AG04450 (cell line): ENCODE results near the gene CACNA1G. TPM values are rescaled to one million over a fixed set of nuclear protein-coding genes. Genes with fewer than 3 reads are reported as not detected.
A peak's percentile ranks its signal among the peaks of the same experiment; 100 is the strongest.

ENCODE experiments used
- CTCF ChIA-PET: fragments of 300-600, 350-600 bp; formaldehyde crosslinking; extraction: SDS; loops from one replicate; lab custom pipeline; 2022; ENCODE audit warnings: antibody characterized with exemption, inconsistent platforms; lab: Charles Lee
- POLR2A ChIA-PET: fragments of 350-600 bp; formaldehyde crosslinking; extraction: SDS; loops from one replicate; lab custom pipeline; 2021; ENCODE audit warnings: antibody characterized with exemption, inconsistent platforms; lab: Yijun Ruan, JAX
- DNase-seq: peaks from one replicate; pipeline ENCODE4 v3.0.0-alpha.2; 2011; ENCODE audit warnings: low read depth, low spot score
- H3K27ac ChIP-seq: one replicate; pipeline ENCODE4 v1.5.1; 2012; ENCODE audit warnings: low read depth, low read length, control low read depth
- H3K27me3 ChIP-seq: one replicate; pipeline ENCODE4 v1.6.0; 2012; ENCODE audit warnings: low read length; ENCODE audit not compliant: control insufficient read depth, insufficient read depth
- H3K4me3 ChIP-seq: 2 replicates; pipeline ENCODE4 v1.5.1; 2011; ENCODE audit warnings: mild to moderate bottlenecking, low read depth, low read length, control low read depth
- H3K9me3 ChIP-seq: 2 replicates; pipeline ENCODE4 v1.5.1; 2012; ENCODE audit warnings: low read length; ENCODE audit not compliant: control insufficient read depth, insufficient read depth
- polyA plus RNA-seq: library from polyadenylated mRNA; depleted of rRNA; stranded (reverse); fragments of >200 nt; gene quantifications from 2 replicates; pipeline ENCODE4 v1.2.3, GENCODE V29; 2011
- TF ChIP-seq, protein P1 (sequence below): IDR thresholded peaks from 2 replicates; pipeline ENCODE4 v1.5.1; 2011; ENCODE audit warnings: low read depth, low read length, control low read depth, inconsistent platforms

CACNA1G gene
- polyA plus RNA-seq, 1 experiment: 0.05 TPM

GRCh38 chr17:50549969-50550368, 10.5 kb upstream of the CACNA1G start:
- Histone ChIP-seq H3K4me3 (no peak overlapping the region), H3K27me3 (no peaks in the 10 kb centered on the region), H3K27ac (no peak overlapping the region), H3K9me3 (no peaks in the 10 kb centered on the region)
- no peak for DNase-seq
- TF ChIP-seq, protein P1, sequence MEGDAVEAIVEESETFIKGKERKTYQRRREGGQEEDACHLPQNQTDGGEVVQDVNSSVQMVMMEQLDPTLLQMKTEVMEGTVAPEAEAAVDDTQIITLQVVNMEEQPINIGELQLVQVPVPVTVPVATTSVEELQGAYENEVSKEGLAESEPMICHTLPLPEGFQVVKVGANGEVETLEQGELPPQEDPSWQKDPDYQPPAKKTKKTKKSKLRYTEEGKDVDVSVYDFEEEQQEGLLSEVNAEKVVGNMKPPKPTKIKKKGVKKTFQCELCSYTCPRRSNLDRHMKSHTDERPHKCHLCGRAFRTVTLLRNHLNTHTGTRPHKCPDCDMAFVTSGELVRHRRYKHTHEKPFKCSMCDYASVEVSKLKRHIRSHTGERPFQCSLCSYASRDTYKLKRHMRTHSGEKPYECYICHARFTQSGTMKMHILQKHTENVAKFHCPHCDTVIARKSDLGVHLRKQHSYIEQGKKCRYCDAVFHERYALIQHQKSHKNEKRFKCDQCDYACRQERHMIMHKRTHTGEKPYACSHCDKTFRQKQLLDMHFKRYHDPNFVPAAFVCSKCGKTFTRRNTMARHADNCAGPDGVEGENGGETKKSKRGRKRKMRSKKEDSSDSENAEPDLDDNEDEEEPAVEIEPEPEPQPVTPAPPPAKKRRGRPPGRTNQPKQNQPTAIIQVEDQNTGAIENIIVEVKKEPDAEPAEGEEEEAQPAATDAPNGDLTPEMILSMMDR: no peak
- ChIA-PET POLR2A (interaction anchor here (1.1 kb wide), 2 partner anchors 8 to 146 kb away, joined by 4 read pairs; no protein-coding TSS in a partner anchor), CTCF (interaction anchor here (0.6 to 7.5 kb wide), 29 partner anchors 8 to 302 kb away, joined by 3 to 192 read pairs (median 7); partner anchors contain the start of gene CACNA1G)

DNA sequence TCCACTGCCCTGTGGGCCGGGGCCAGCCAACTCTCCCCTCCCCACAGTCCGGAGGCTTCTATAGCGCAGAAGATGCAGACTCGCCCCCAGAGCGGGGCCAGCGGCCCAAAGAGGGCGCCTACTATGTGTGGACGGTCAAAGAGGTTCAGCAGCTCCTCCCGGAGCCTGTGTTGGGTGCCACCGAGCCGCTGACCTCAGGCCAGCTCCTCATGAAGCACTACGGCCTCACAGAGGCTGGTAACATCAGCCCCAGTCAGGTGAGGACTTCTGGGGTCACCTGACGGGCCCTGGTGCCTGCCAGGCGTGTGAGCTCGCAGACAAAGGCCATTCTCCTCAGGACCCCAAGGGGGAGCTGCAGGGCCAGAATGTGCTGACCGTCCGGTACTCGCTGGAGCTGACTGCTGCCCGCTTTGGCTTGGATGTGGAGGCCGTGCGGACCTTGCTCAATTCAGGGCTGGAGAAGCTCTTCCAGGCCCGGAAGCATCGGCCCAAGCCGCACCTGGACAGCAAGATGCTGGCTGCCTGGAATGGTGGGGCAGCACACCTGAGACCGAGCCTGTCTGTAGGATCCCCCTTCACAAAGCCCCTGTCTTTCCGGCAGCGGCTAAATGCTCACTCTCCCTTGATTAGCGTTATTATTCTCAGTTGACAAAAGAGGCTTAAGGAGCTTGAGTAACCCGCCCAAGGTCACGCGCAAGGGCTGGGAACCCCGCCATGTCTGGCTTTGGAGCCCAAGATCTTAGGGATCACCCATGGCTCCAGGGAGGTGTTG, 9.7 kb upstream of the CACNA1G start:
- Histone ChIP-seq H3K4me3 (no peak overlapping the region), H3K27me3 (no peaks in the 10 kb centered on the region), H3K9me3 (no peaks in the 10 kb centered on the region), H3K27ac (no peak overlapping the region)
- CTCF ChIA-PET: interaction anchor here (0.6 to 7.5 kb wide), 41 partner anchors 9 to 302 kb away, joined by 3 to 192 read pairs (median 5); partner anchors contain the start of genes CACNA1G and WFIKKN2
- POLR2A ChIA-PET: interaction anchor here (0.5 to 1.1 kb wide), 10 partner anchors 9 to 316 kb away, joined by 3 to 6 read pairs (median 4); partner anchors contain the start of genes ANKRD40, CACNA1G, LUC7L3 and TOB1
- TF ChIP-seq, protein P1: peak; percentile 91
- DNase-seq: peak; percentile 73

GRCh38 chr17:50551433-50551815, 9.1 kb upstream of the CACNA1G start:
- ChIA-PET CTCF (interaction anchor here (0.6 to 7.5 kb wide), 34 partner anchors 8 to 291 kb away, joined by 3 to 192 read pairs (median 6); partner anchors contain the start of genes CACNA1G and WFIKKN2), POLR2A (interaction anchor here (0.5 to 1.1 kb wide), 9 partner anchors 9 to 315 kb away, joined by 3 to 6 read pairs (median 4); partner anchors contain the start of genes ANKRD40, CACNA1G, LUC7L3 and TOB1)
- no peak overlapping the region for H3K4me3 ChIP-seq
- no peak overlapping the region for H3K27ac ChIP-seq
- no peaks in the 10 kb centered on the region for H3K27me3 ChIP-seq
- TF ChIP-seq, protein P1: no peak
- no peaks in the 10 kb centered on the region for H3K9me3 ChIP-seq
- DNase-seq: no peak

DNA sequence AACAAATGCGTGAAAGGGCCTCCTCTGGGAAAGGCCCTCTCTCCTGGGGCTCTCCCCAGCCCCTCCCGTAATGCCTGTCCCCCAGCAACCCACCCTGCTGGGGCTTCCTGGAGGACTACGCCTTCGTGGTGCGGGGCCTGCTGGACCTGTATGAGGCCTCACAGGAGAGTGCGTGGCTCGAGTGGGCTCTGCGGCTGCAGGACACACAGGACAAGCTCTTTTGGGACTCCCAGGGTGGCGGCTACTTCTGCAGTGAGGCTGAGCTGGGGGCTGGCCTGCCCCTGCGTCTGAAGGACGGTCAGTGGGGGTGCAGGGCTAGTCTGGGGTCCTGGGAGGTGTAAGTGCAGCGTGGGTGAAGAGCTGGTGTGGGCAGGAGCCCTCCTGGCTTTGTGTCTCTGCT, 8.6 kb upstream of the CACNA1G start:
- POLR2A ChIA-PET: no interaction called here
- TF ChIP-seq, protein P1: no peak
- no peak for DNase-seq
- CTCF ChIA-PET: interaction anchor here (0.6 to 7.5 kb wide), 7 partner anchors 33 to 212 kb away, joined by 3 to 192 read pairs (median 15); no protein-coding TSS in a partner anchor
- Histone ChIP-seq H3K9me3 (no peaks in the 10 kb centered on the region), H3K27ac (no peak overlapping the region), H3K4me3 (no peak overlapping the region), H3K27me3 (no peaks in the 10 kb centered on the region)

DNA sequence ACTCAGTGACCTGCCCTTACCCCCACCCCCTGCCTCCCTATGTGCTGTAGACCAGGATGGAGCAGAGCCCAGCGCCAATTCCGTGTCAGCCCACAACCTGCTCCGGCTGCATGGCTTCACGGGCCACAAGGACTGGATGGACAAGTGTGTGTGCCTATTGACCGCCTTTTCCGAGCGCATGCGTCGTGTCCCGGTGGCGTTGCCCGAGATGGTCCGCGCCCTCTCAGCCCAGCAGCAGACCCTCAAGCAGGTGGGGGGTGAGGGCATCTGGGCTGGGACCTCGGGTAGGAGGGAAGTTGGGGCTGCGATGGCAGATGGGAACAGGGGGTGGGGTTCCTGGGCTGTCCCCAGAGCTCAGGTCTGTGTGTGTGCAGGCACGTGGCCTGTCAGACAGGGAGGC, 6.3 kb upstream of the CACNA1G start:
- Histone ChIP-seq H3K27me3 (peaks cover 20% of the 10 kb centered on the region), H3K9me3 (no peaks in the 10 kb centered on the region), H3K4me3 (no peak overlapping the region), H3K27ac (no peak overlapping the region)
- ChIA-PET CTCF (no interaction called here), POLR2A (no interaction called here)
- DNase-seq: no peak
- TF ChIP-seq, protein P1: no peak
